ENCODE data around the gene SPAG16. TPM values are rescaled to one million over a fixed set of nuclear protein-coding genes. Genes with fewer than 3 reads are reported as not detected.

The SPAG16 gene
- total RNA-seq, 1 experiment from 2014 or later = 17.3 TPM

DNA sequence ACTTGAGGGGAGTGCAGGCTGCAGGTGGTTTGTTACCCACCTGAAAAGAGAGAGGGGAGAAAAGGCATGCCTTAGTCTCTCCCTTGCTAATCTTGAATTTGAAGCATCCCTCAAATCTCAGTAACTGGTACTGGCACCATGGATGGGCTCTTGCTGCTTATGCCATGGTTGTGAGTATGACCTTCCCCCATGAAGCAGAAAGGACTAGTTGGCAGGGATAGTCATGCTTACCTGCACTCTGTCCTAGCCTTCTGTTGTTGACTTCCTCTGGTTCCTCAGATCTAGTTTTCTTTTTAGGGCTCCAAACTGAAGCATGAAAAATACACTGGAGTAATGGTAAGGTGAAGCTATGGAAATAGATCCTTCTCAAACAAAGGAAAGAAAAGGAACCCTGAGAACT is 191.2 kb downstream of the SPAG16 start:
- Histone ChIP-seq H3K4me1 (ENCODE audit: insufficient read depth, low read length) (no peaks in the 10 kb centered on the region), H2BK120ac (ENCODE audit: low read depth, low read length, poor library complexity, severe bottlenecking) (no peak overlapping the region), H3K23me2 (ENCODE audit: insufficient read length, low read depth, low read length, poor library complexity, severe bottlenecking) (no peaks in the 10 kb centered on the region), H4K8ac (replicated peaks; ENCODE audit: insufficient read length, low read depth, low read length) (no peak overlapping the region), H3K4ac (ENCODE audit: low read depth, low read length) (no peak overlapping the region), H3K14ac (ENCODE audit: insufficient read depth, low read length) (no peak overlapping the region), H3K79me2 (ENCODE audit: insufficient read depth, low read length) (no peaks in the 10 kb centered on the region), H2BK20ac (ENCODE audit: low read depth, low read length, poor library complexity, severe bottlenecking) (no peak overlapping the region), H4K91ac (ENCODE audit: insufficient read length, low read depth, low read length) (no peak overlapping the region), H3K27me3 (ENCODE audit: insufficient read depth, low read length) (no peaks in the 10 kb centered on the region), H2AFZ (ENCODE audit: low read length) (no peak overlapping the region), H4K5ac (ENCODE audit: insufficient read length, low read depth, low read length) (no peak overlapping the region), H3K79me1 (ENCODE audit: insufficient read depth, low read depth, low read length, poor library complexity, severe bottlenecking) (no peaks in the 10 kb centered on the region), H3K18ac (ENCODE audit: insufficient read length, low read depth, low read length) (no peak overlapping the region), H3K9ac (ENCODE audit: extremely low read depth, insufficient read length, low read length) (no peak overlapping the region), H3K23ac (ENCODE audit: insufficient read length, low read depth, low read length) (no peak overlapping the region), H3K56ac (ENCODE audit: insufficient read length, low read depth, low read length) (no peak overlapping the region), H2BK12ac (ENCODE audit: insufficient read length, low read depth, low read length) (no peak overlapping the region), H3K27ac (ENCODE audit: insufficient read length, low read depth, low read length) (no peak overlapping the region), H3K4me2 (ENCODE audit: insufficient read depth, insufficient read length, low read length) (no peak overlapping the region), H2BK15ac (ENCODE audit: low read depth, low read length) (no peak overlapping the region), H3K9me3 (ENCODE audit: control insufficient read depth, low read depth, low read length) (peaks cover 8% of the 10 kb centered on the region), H2BK5ac (ENCODE audit: insufficient read length, low read length) (no peak overlapping the region), H2AK5ac (ENCODE audit: insufficient read length, low read length) (no peak overlapping the region), H4K20me1 (ENCODE audit: control insufficient read depth, insufficient read depth, insufficient read length) (no peaks in the 10 kb centered on the region), H3T11ph (ENCODE audit: low read length) (no peak overlapping the region)
- Mint-ChIP-seq H3K36me3 (ENCODE audit: insufficient read depth in 1 of 3, low read depth in 3 of 3) (peaks cover 7 to 40% (median 14%) of the 10 kb centered on the region in 3 experiments; a peak in 6 of 7 replicates), H3K4me3 (no peak overlapping the region), H3K27ac (no peak overlapping the region), H3K27me3 (ENCODE audit: low read depth) (no peaks in the 10 kb centered on the region), H3K4me1 (no peaks in the 10 kb centered on the region), H3K9me3 (peaks cover 31 to 52% of the 10 kb centered on the region in 2 experiments)
- TF ChIP-seq, protein P1, sequence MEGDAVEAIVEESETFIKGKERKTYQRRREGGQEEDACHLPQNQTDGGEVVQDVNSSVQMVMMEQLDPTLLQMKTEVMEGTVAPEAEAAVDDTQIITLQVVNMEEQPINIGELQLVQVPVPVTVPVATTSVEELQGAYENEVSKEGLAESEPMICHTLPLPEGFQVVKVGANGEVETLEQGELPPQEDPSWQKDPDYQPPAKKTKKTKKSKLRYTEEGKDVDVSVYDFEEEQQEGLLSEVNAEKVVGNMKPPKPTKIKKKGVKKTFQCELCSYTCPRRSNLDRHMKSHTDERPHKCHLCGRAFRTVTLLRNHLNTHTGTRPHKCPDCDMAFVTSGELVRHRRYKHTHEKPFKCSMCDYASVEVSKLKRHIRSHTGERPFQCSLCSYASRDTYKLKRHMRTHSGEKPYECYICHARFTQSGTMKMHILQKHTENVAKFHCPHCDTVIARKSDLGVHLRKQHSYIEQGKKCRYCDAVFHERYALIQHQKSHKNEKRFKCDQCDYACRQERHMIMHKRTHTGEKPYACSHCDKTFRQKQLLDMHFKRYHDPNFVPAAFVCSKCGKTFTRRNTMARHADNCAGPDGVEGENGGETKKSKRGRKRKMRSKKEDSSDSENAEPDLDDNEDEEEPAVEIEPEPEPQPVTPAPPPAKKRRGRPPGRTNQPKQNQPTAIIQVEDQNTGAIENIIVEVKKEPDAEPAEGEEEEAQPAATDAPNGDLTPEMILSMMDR (conservative IDR thresholded peaks at IDR 0.05) = no peak
- no peak for DNase-seq

Measured in H9 (cell line).